Measurements from ENCODE around the gene PAQR9. TPM values are rescaled to one million over a fixed set of nuclear protein-coding genes. Genes with fewer than 3 reads are reported as not detected.

PAQR9 gene
- total and polyA plus RNA-seq, 9 of the 15 experiments (the other 6 are each of a cell fraction or from before 2014, with no cell fraction given), result 0.04 to 0.58 (median 0.22) TPM

GRCh38 chr3:143001369-143002082, 38.1 kb upstream of the PAQR9 start, which contains the start of gene U2SURP (continued):
- TF ChIP-seq E2F6 (IDR thresholded peaks at IDR 0.05; ENCODE audit: borderline replicate concordance in 1 of 2, extremely low read depth in 1 of 2, insufficient read depth in 1 of 2, insufficient read length in 1 of 2, low read depth in 1 of 2, low read length in 1 of 2, poor library complexity in 1 of 2, severe bottlenecking in 1 of 2), result peak in 1 of 2 experiments; percentile 65
- no peak for TF ChIP-seq CSDE1 (IDR thresholded peaks at IDR 0.05)
- peak; percentile 98 for TF ChIP-seq GABPB1 (CRISPR knock-in tag; IDR thresholded peaks at IDR 0.05)
- no peak for TF ChIP-seq ZNF197 (CRISPR knock-in tag; IDR thresholded peaks at IDR 0.05; ENCODE audit: low read depth)
- TF ChIP-seq TFAP4 (CRISPR knock-in tag; IDR thresholded peaks at IDR 0.05; ENCODE audit: borderline replicate concordance), result peak; percentile 97
- peak; percentile 70 for TF ChIP-seq AFF4 (CRISPR knock-in tag; IDR thresholded peaks at IDR 0.05)
- TF ChIP-seq GTF2F1 (IDR thresholded peaks at IDR 0.05; ENCODE audit: low read depth, low read length), result peak; percentile 72; the same call in 1 of the 2 replicates
- TF ChIP-seq MAFK (IDR thresholded peaks at IDR 0.05; ENCODE audit: low read length), result peak; percentile 40; the same call in 1 of the 2 replicates
- TF ChIP-seq GTF2A2 (tag; IDR thresholded peaks at IDR 0.05), result no peak
- peak; percentile 51 to 96 for TF ChIP-seq ZMIZ1 (IDR thresholded peaks at IDR 0.05; ENCODE audit: low read depth in 2 of 2, low read length in 2 of 2)
- TF ChIP-seq KLF10 (CRISPR knock-in tag; IDR thresholded peaks at IDR 0.05), result no peak

Data from K562 (cell line).